MCF 10A (cell line): ENCODE measurements around the gene DPH1. TPM values are rescaled to one million over a fixed set of nuclear protein-coding genes. Genes with fewer than 3 reads are reported as not detected.

ENCODE experiments used
- BruUV-seq: library from RNA; stranded (reverse); fragments of 400-500 nt; replicated peaks from 2 replicates; lab custom pipeline; 2021; lab: Mats Ljungman, UMichigan
- CTCF ChIA-PET: fragments of 300-600 bp; sonication (Branson Sonifier 250); formaldehyde crosslinking; extraction: SDS; loops from one replicate; lab custom pipeline; 2021; ENCODE audit warnings: antibody characterized with exemption, inconsistent platforms; lab: Yijun Ruan, JAX
- POLR2A ChIA-PET: fragments of 300-600, 350-650 bp; sonication (Branson Sonifier 250); formaldehyde crosslinking; extraction: SDS; loops from one replicate; lab custom pipeline; 2020; ENCODE audit warnings: antibody characterized with exemption, inconsistent platforms; lab: Yijun Ruan, JAX
- DNase-seq: peaks from one replicate; pipeline ENCODE4 v3.0.0-alpha.2; 2018; ENCODE audit not compliant: unreplicated experiment
- H3K27ac Mint-ChIP-seq: one replicate; pipeline ENCODE4 v1.8.0; 2022; ENCODE audit warnings: mild to moderate bottlenecking, low read depth, mixed read lengths; ENCODE audit not compliant: unreplicated experiment
- H3K27me3 Mint-ChIP-seq: one replicate; pipeline ENCODE4 v1.8.0; 2022; ENCODE audit warnings: mixed read lengths; ENCODE audit not compliant: insufficient read depth, unreplicated experiment
- H3K36me3 Mint-ChIP-seq: one replicate; pipeline ENCODE4 v1.8.0; 2022; ENCODE audit warnings: mild to moderate bottlenecking, moderate library complexity, mixed read lengths; ENCODE audit not compliant: insufficient read depth, unreplicated experiment
- H3K4me1 Mint-ChIP-seq: one replicate; pipeline ENCODE4 v1.8.0; 2022; ENCODE audit warnings: mixed read lengths; ENCODE audit not compliant: insufficient read depth, unreplicated experiment
- H3K4me3 Mint-ChIP-seq: one replicate; pipeline ENCODE4 v1.8.0; 2022; ENCODE audit warnings: mild to moderate bottlenecking, moderate library complexity, mixed read lengths; ENCODE audit not compliant: unreplicated experiment
- H3K9me3 Mint-ChIP-seq: one replicate; pipeline ENCODE4 v1.8.0; 2022; ENCODE audit warnings: mixed read lengths; ENCODE audit not compliant: unreplicated experiment
- CTCF ChIP-seq: fragments of 200-600 bp; IDR thresholded peaks from one replicate; pipeline ENCODE4 v1.8.0; 2022; ENCODE audit warnings: antibody characterized with exemption, mild to moderate bottlenecking; ENCODE audit not compliant: unreplicated experiment
- intact Hi-C: fragments of 100-400 bp; cut with micrococcal nuclease; formaldehyde crosslinking; loops from 2 replicates; pipeline ENCODE4 v1.14.1; 2022
- total RNA-seq: library from RNA; stranded (reverse); gene quantifications from 2 replicates; pipeline ENCODE4 v1.2.3, GENCODE V29; 2022

Gene DPH1
- total RNA-seq, 1 experiment from 2014 or later = 45.2 TPM

GRCh38 chr17:2002767-2003329, 27.1 kb upstream of the DPH1 start:
- H3K9me3 Mint-ChIP-seq = no peaks in the 10 kb centered on the region
- H3K27ac Mint-ChIP-seq = no peak overlapping the region
- H3K36me3 Mint-ChIP-seq = no peaks in the 10 kb centered on the region
- ChIA-PET CTCF (interaction anchor here (0.6 kb wide), 1 partner anchor 38 kb away, joined by 3 read pairs; no protein-coding TSS in a partner anchor), POLR2A (no interaction called here)
- intact Hi-C loops = no loop called here
- no peak for DNase-seq
- no peaks in the 10 kb centered on the region for H3K27me3 Mint-ChIP-seq
- no peak for TF ChIP-seq CTCF
- peaks cover 12% of the 10 kb centered on the region for H3K4me1 Mint-ChIP-seq
- BruUV-seq = no TSS peak
- no peak overlapping the region for H3K4me3 Mint-ChIP-seq

GRCh38 chr17:2003525-2003924, 26.4 kb upstream of the DPH1 start:
- intact Hi-C loops = no loop called here
- no TSS peak for BruUV-seq
- Mint-ChIP-seq H3K4me3 (no peak overlapping the region), H3K36me3 (no peaks in the 10 kb centered on the region), H3K9me3 (no peaks in the 10 kb centered on the region), H3K27ac (no peak overlapping the region), H3K27me3 (no peaks in the 10 kb centered on the region), H3K4me1 (peaks cover 14% of the 10 kb centered on the region)
- ChIA-PET POLR2A (no interaction called here), CTCF (no interaction called here)
- DNase-seq = no peak
- TF ChIP-seq CTCF = no peak

GRCh38 chr17:2004435-2004952, 25.5 kb upstream of the DPH1 start:
- DNase-seq = no peak
- no peaks in the 10 kb centered on the region for H3K36me3 Mint-ChIP-seq

More at GRCh38 chr17:2004435-2004952, 25.5 kb upstream of the DPH1 start:
- Mint-ChIP-seq H3K4me1 (peaks cover 14% of the 10 kb centered on the region), H3K9me3 (no peaks in the 10 kb centered on the region), H3K27me3 (no peaks in the 10 kb centered on the region), H3K27ac (no peak overlapping the region), H3K4me3 (no peak overlapping the region)
- intact Hi-C loops = no loop called here
- BruUV-seq = no TSS peak
- no peak for TF ChIP-seq CTCF
- ChIA-PET CTCF (interaction anchor here (0.8 to 1.0 kb wide), 2 partner anchors 22 to 96 kb away, joined by 3 to 4 read pairs; no protein-coding TSS in a partner anchor), POLR2A (no interaction called here)
